IMR-90 (cell line): ENCODE data around the gene C1orf167. TPM values are rescaled to one million over a fixed set of nuclear protein-coding genes. Genes with fewer than 3 reads are reported as not detected.

Experiments used
- ATAC-seq: fragments of 200-7000 bp; cut with Tn5 transposase; 2 replicates; pipeline ENCODE4 v1.9.1; 2020; ENCODE audit warnings: low read depth, mild to moderate bottlenecking, moderate library complexity
- BruUV-seq: library from RNA; stranded (reverse); fragments of 400-500 nt; replicated peaks from 2 replicates; lab custom pipeline; 2021; lab: Mats Ljungman, UMichigan
- CTCF ChIA-PET: fragments of 300-600 bp; formaldehyde crosslinking; extraction: SDS; loops from one replicate; lab custom pipeline; 2021; ENCODE audit warnings: antibody characterized with exemption; lab: Yijun Ruan, JAX
- POLR2A ChIA-PET: fragments of 300-600 bp; sonication (Branson Sonifier 250); formaldehyde crosslinking; loops from one replicate; lab custom pipeline; 2022; ENCODE audit warnings: antibody characterized with exemption; ENCODE audit not compliant: unreplicated experiment; lab: Charles Lee
- DNase-seq: peaks from one replicate; pipeline ENCODE4 v3.0.0; 2013
- H2AFZ ChIP-seq: replicated peaks from 2 replicates; pipeline ENCODE3; 2013; ENCODE audit warnings: low read length, mild to moderate bottlenecking; ENCODE audit not compliant: poor library complexity
- H2AK5ac ChIP-seq: 2 replicates; pipeline ENCODE4 v1.6.1; 2013; ENCODE audit warnings: low read depth, low read length, inconsistent platforms
- H2AK9ac ChIP-seq: replicated peaks from 2 replicates; pipeline ENCODE3; 2013; ENCODE audit warnings: mild to moderate bottlenecking, low read depth, low read length, moderate library complexity; ENCODE audit not compliant: poor library complexity
- H2BK120ac ChIP-seq: 2 replicates; pipeline ENCODE4 v1.6.1; 2013; ENCODE audit warnings: low read depth, low read length, inconsistent platforms
- H2BK15ac ChIP-seq: 3 replicates; pipeline ENCODE4 v1.6.1; 2013; ENCODE audit warnings: low read depth, low read length, inconsistent platforms
- H2BK20ac ChIP-seq: 2 replicates; pipeline ENCODE4 v1.6.1; 2013; ENCODE audit warnings: low read depth, mild to moderate bottlenecking, inconsistent platforms, low read length, moderate library complexity
- H2BK5ac ChIP-seq: 2 replicates; pipeline ENCODE4 v1.6.1; 2013; ENCODE audit warnings: mild to moderate bottlenecking, low read depth, low read length, inconsistent platforms; ENCODE audit not compliant: poor library complexity, severe bottlenecking
- H3K14ac ChIP-seq: replicated peaks from 2 replicates; pipeline ENCODE4 v1.6.1; 2013; ENCODE audit warnings: low read depth, low read length, inconsistent platforms
- H3K18ac ChIP-seq: 2 replicates; pipeline ENCODE4 v1.6.1; 2013; ENCODE audit warnings: low read depth, low read length, control low read depth
- H3K23ac ChIP-seq: 2 replicates; pipeline ENCODE4 v1.6.1; 2013; ENCODE audit warnings: low read depth, low read length, inconsistent platforms
- H3K27ac ChIP-seq: 2 replicates; pipeline ENCODE4 v1.5.1; 2013; ENCODE audit warnings: mild to moderate bottlenecking, control low read depth, low read length; ENCODE audit not compliant: insufficient read depth
- H3K27me3 ChIP-seq: 2 replicates; pipeline ENCODE4 v1.6.1; 2013; ENCODE audit warnings: low read length; ENCODE audit not compliant: control insufficient read depth, insufficient read depth
- H3K36me3 ChIP-seq: 2 replicates; pipeline ENCODE4 v1.6.1; 2013; ENCODE audit warnings: low read length, mixed read lengths; ENCODE audit not compliant: control insufficient read depth, insufficient read depth
- H3K4ac ChIP-seq: 2 replicates; pipeline ENCODE4 v1.6.1; 2013; ENCODE audit warnings: low read depth, low read length, inconsistent platforms
- H3K4me1 ChIP-seq: 2 replicates; pipeline ENCODE4 v1.6.1; 2013; ENCODE audit warnings: low read length, mixed read lengths; ENCODE audit not compliant: control insufficient read depth, insufficient read depth
- H3K4me2 ChIP-seq: 2 replicates; pipeline ENCODE4 v1.6.1; 2013; ENCODE audit warnings: low read depth, mild to moderate bottlenecking, control low read depth, low read length, moderate library complexity
- H3K4me3 ChIP-seq: 2 replicates; pipeline ENCODE4 v1.5.1; 2013; ENCODE audit warnings: low read depth, mild to moderate bottlenecking, control low read depth, low read length, moderate library complexity; ENCODE audit not compliant: insufficient read depth
- H3K56ac ChIP-seq: 2 replicates; pipeline ENCODE4 v1.6.1; 2013; ENCODE audit warnings: low read length, inconsistent platforms; ENCODE audit not compliant: insufficient read depth; ENCODE audit errors: extremely low read depth
- H3K79me1 ChIP-seq, 2 experiments: 2 replicates each; pipeline ENCODE4 v1.6.1; 2013; ENCODE audit warnings: low read length in 2 of 2, inconsistent platforms in 1 of 2, low read depth in 1 of 2
- H3K9ac ChIP-seq: 2 replicates; pipeline ENCODE4 v1.6.1; 2013; ENCODE audit warnings: low read depth, low read length, control low read depth
- H3K9me1 ChIP-seq: 2 replicates; pipeline ENCODE4 v1.6.1; 2013; ENCODE audit warnings: low read length, inconsistent platforms; ENCODE audit not compliant: insufficient read depth
- H3K9me3 ChIP-seq: 2 replicates; pipeline ENCODE4 v1.6.1; 2013; ENCODE audit warnings: low read length; ENCODE audit not compliant: control insufficient read depth, insufficient read depth
- H4K20me1 ChIP-seq: 2 replicates; pipeline ENCODE4 v1.6.1; 2013; ENCODE audit warnings: low read length, inconsistent platforms; ENCODE audit not compliant: insufficient read depth
- H4K5ac ChIP-seq: 2 replicates; pipeline ENCODE4 v1.6.1; 2013; ENCODE audit warnings: mild to moderate bottlenecking, low read depth, low read length, control low read depth
- H4K8ac ChIP-seq, 2 experiments: 2 replicates each; pipeline ENCODE4 v1.6.1; 2013; ENCODE audit warnings: low read depth in 2 of 2, low read length in 2 of 2, control low read depth in 1 of 2, inconsistent platforms in 1 of 2
- H4K91ac ChIP-seq: 2 replicates; pipeline ENCODE4 v1.6.1; 2013; ENCODE audit warnings: low read depth, low read length, inconsistent platforms; ENCODE audit not compliant: insufficient read depth
- BHLHE40 ChIP-seq: fragments of 150-350 bp; IDR thresholded peaks from 2 replicates; pipeline ENCODE4 v1.6.1; 2016; ENCODE audit warnings: mild to moderate bottlenecking, low read depth, low read length
- CEBPB ChIP-seq: IDR thresholded peaks from 2 replicates; pipeline ENCODE4 v1.6.1; 2012; ENCODE audit warnings: low read depth, low read length, improper control_type of control experiment
- CHD1 ChIP-seq: IDR thresholded peaks from 2 replicates; pipeline ENCODE4 v1.6.1; 2012; ENCODE audit warnings: low read depth, low read length, improper control_type of control experiment
- CTCF ChIP-seq: conservative IDR thresholded peaks from 2 replicates; pipeline ENCODE4 v1.5.1; 2012; ENCODE audit warnings: mild to moderate bottlenecking, low read depth, low read length, improper control_type of control experiment
- ELK1 ChIP-seq: fragments of 150-350 bp; IDR thresholded peaks from 2 replicates; pipeline ENCODE4 v1.6.1; 2016; ENCODE audit warnings: low read depth, mild to moderate bottlenecking, low read length, moderate library complexity, borderline replicate concordance
- FOS ChIP-seq: fragments of 150-350 bp; IDR thresholded peaks from 2 replicates; pipeline ENCODE4 v1.6.1; 2016; ENCODE audit warnings: low read depth, low read length
- MAFK ChIP-seq: IDR thresholded peaks from 2 replicates; pipeline ENCODE4 v1.6.1; 2012; ENCODE audit warnings: low read depth, low read length, improper control_type of control experiment
- MAZ ChIP-seq: IDR thresholded peaks from 2 replicates; pipeline ENCODE4 v1.6.1; 2012; ENCODE audit warnings: low read depth, mild to moderate bottlenecking, low read length, improper control_type of control experiment, moderate library complexity, borderline replicate concordance
- MXI1 ChIP-seq: IDR thresholded peaks from 2 replicates; pipeline ENCODE4 v1.6.1; 2012; ENCODE audit warnings: low read depth, mild to moderate bottlenecking, low read length, moderate library complexity, borderline replicate concordance
- NFE2L2 ChIP-seq: fragments of 150-350 bp; IDR thresholded peaks from 2 replicates; pipeline ENCODE4 v1.6.1; 2016; ENCODE audit warnings: low read depth, mild to moderate bottlenecking, low read length
- POLR2A ChIP-seq: IDR thresholded peaks from 2 replicates; pipeline ENCODE4 v1.6.1; 2012; ENCODE audit warnings: mild to moderate bottlenecking, low read depth, low read length
- RAD21 ChIP-seq: IDR thresholded peaks from 2 replicates; pipeline ENCODE4 v1.6.1; 2012; ENCODE audit warnings: low read length, improper control_type of control experiment
- RCOR1 ChIP-seq: IDR thresholded peaks from 2 replicates; pipeline ENCODE4 v1.6.1; 2012; ENCODE audit warnings: mild to moderate bottlenecking, low read length, improper control_type of control experiment; ENCODE audit not compliant: insufficient replicate concordance
- RFX5 ChIP-seq: IDR thresholded peaks from 2 replicates; pipeline ENCODE4 v1.8.0; 2012; ENCODE audit warnings: low read depth, mild to moderate bottlenecking, low read length, moderate library complexity
- SMC3 ChIP-seq: fragments of 150-350 bp; IDR thresholded peaks from 2 replicates; pipeline ENCODE4 v1.6.1; 2016; ENCODE audit warnings: low read depth, mild to moderate bottlenecking, antibody characterized with exemption, low read length, moderate library complexity
- USF2 ChIP-seq: fragments of 150-350 bp; IDR thresholded peaks from 2 replicates; pipeline ENCODE4 v1.6.1; 2017; ENCODE audit warnings: mild to moderate bottlenecking, antibody characterized with exemption, low read length, low read depth
- WGBS, 2 experiments: methylation state at CpG; one replicate each; pipeline versions ENCODE4 v1.1.5 to v1.1.7; 2013; ENCODE audit warnings: missing lambda C conversion rate in 2 of 2; ENCODE audit not compliant: insufficient read length in 1 of 2; ENCODE audit errors: extremely low coverage in 2 of 2; 5-methylcytosine and 5-hydroxymethylcytosine counted together
- dilution Hi-C: fragments of 300-500 bp; cut with HindIII; formaldehyde crosslinking; loops from one replicate; pipeline ENCODE4 v1.14.3; 2018; ENCODE audit warnings: low sequenced_read_pairs; ENCODE audit not compliant: unreplicated experiment
- in situ Hi-C: fragments of 300-500 bp; cut with MboI; formaldehyde crosslinking; loops from 3 replicates; pipeline ENCODE4 v1.14.3; 2019; ENCODE audit warnings: low sequenced_read_pairs, inconsistent platforms, mixed read lengths
- intact Hi-C: fragments of 100-400 bp; cut with micrococcal nuclease; formaldehyde crosslinking; loops from 2 replicates; pipeline ENCODE4 v1.10.0; 2022
- polyA plus RNA-seq, 3 experiments: library from polyadenylated mRNA; depleted of rRNA; stranded (reverse); fragments of >200 nt; gene quantifications; 2 replicates each; pipeline ENCODE4 v1.2.3, GENCODE V29; 2012; ENCODE audit warnings: low replicate concordance in 1 of 3
- total RNA-seq: library from RNA; depleted of rRNA; stranded (reverse); fragments of >200 nt; gene quantifications from 2 replicates; pipeline ENCODE4 v1.2.3, GENCODE V29; 2012

C1orf167 gene
- total and polyA plus RNA-seq, 2 of the 4 experiments (the other 2 are of a cell fraction), result under 0.01 to 0.15 TPM

GRCh38 chr1:11813021-11813420 lies 51.0 kb downstream of the C1orf167 start:
- Histone ChIP-seq H3K27me3 (no peaks in the 10 kb centered on the region), H4K91ac (no peak overlapping the region), H3K4me2 (no peak overlapping the region), H2BK120ac (no peak overlapping the region), H4K5ac (no peak overlapping the region), H3K9me3 (no peaks in the 10 kb centered on the region), H2BK15ac (no peak overlapping the region), H3K9ac (no peak overlapping the region), H4K8ac (no peak overlapping the region), H2AK5ac (no peak overlapping the region), H3K4ac (no peak overlapping the region), H3K4me1 (no peaks in the 10 kb centered on the region), H3K27ac (no peak overlapping the region), H3K23ac (no peak overlapping the region), H3K56ac (no peak overlapping the region), H2BK5ac (no peak overlapping the region), H2BK20ac (no peak overlapping the region), H3K9me1 (peaks cover 3% of the 10 kb centered on the region; the same call in 1 of the 2 replicates), H3K4me3 (no peak overlapping the region), H3K18ac (no peak overlapping the region), H3K79me1 (peaks cover 5 to 65% of the 10 kb centered on the region in 2 experiments; a peak in 3 of 4 replicates), H2AFZ (no peak overlapping the region), H4K20me1 (peaks cover 3% of the 10 kb centered on the region; the same call in 1 of the 2 replicates), H3K36me3 (peaks cover 41% of the 10 kb centered on the region), H2AK9ac (no peak overlapping the region), H3K14ac (no peak overlapping the region)
- no TSS peak for BruUV-seq
- TF ChIP-seq MXI1, result no peak
- no peak for TF ChIP-seq RAD21
- TF ChIP-seq BHLHE40, result no peak
- TF ChIP-seq USF2, result no peak
- TF ChIP-seq CEBPB, result no peak
- no peak for TF ChIP-seq MAZ
- no peak for TF ChIP-seq RFX5
- TF ChIP-seq FOS, result no peak
- no peak for TF ChIP-seq POLR2A
- TF ChIP-seq CTCF, result no peak
- TF ChIP-seq RCOR1, result no peak
- no peak for TF ChIP-seq SMC3
- no peak for TF ChIP-seq CHD1
- no peak for TF ChIP-seq NFE2L2
- TF ChIP-seq ELK1, result no peak
- TF ChIP-seq MAFK, result no peak
- ATAC-seq, result no peak
- no peak for DNase-seq
- in situ Hi-C loops, result no loop called here
- intact Hi-C loops, result no loop called here
- dilution Hi-C loops, result no loop called here
- no CpG with 5 or more reads among the region's 5 CpGs for WGBS, 2 experiments
- POLR2A ChIA-PET, result no interaction called here
- CTCF ChIA-PET, result no interaction called here
